GM19467 (cell line): Measurements from ENCODE around the gene PET100.

Experiments used
- ATAC-seq: cut with Tn5 transposase; IDR thresholded peaks from one replicate; pipeline ENCODE4 v1.9.1; 2021; ENCODE audit warnings: mild to moderate bottlenecking, moderate library complexity; ENCODE audit not compliant: unreplicated experiment

The PET100 gene, protein sequence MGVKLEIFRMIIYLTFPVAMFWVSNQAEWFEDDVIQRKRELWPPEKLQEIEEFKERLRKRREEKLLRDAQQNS

DNA sequence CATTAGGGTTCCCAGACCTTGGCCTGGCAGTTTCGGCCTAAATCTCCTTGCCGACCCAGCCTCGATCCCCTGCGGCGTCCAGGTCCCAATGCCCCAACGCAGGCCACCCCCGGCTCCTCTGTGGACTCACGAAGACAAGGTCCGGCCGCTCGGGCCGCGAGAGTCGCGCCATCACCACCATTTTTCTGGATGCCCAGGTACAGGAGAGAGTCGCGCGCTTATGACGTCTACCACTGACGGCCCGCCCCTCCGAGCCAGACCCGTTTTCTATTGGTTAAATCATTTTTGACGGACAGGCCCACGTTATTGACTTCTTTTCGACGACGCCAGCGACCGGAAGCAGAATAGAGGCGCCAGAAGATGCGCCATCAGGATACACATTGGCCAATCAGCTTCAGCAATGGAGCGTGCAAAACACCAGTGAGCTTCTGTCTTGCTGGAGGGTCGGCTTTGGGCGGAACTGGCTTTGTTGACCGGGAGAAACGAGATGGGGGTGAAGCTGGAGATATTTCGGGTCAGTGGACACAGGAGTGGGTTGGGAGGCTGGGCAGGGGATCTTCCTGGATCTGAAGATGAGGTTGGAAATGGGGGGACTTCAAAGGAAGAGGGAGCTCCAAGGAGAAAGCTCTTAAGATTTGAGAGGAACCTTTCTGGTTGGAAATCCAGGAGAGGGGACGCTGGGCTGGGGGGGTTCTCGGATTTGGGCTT, at the start of gene PET100, which contains the start of gene XAB2:
Gene PET100, plus strand, starts transcription at position 447 of the 708 bp plus-strand sequence. Its CDS starts 41 bp downstream, at position 488.
Gene XAB2, minus strand, starts transcription at position 199 of the 708 bp plus-strand sequence. Its CDS starts 18 bp downstream, at position 181.
- peak; percentile 88 for ATAC-seq

DNA sequence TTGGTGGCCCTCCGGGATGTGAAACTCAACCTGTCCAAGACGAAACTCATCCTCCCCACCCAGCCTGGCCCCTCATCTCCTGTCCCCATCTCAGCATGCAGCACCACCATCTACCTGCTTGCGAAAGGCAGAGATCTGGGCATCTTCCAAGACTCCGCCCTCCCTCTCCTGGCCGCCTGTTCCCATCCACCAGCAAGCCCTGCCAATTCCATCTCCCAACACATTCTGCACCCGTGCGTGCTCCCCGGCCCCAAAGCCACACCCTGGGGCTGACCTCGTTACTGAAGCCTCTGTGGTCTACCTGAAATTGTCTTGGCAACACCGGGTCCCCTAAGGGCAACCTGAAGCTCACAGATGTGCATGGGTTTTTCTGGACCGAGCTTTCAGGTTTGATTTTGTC, 47.1 kb upstream of the PET100 start:
- no peak for ATAC-seq

DNA sequence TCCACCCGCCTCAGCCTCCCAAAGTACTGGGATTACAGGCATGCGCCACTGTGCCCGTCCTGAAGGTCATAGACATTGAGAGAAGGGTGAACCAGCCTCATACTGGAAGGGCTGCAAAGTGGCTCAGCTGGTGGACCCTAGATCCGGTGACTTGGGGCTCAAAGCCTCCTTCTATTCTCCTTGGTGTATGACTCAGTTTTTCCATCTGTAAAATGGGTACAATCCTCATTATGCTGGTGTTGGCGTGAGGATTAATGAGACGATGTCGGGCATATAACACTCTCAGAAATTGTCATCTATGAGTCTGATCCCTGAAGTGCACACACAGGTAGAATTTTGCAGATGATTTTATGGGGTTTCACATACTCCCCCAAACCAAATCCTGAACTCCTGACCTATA, 39.8 kb upstream of the PET100 start:
- no peak for ATAC-seq

DNA sequence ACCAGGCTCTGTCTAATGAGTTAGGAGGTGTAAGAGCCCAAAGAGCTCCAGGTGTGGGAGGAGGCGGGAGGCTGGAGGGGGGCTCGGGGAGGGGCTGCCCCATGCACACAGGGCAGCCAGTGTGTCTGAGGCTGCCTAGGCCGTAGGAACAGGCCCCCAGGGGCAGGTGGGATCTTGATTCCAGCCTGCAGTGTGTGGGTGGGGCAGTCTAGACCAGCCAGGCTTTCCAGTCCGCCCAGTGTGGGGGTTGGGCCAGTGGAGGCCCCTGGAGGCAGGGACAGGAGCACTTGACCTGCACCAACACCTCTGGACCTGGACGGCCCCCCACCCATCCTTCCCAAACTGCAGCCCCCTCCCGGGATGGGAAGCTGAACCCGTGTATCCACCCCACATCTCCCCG, 39.3 kb upstream of the PET100 start:
- ATAC-seq: no peak

DNA sequence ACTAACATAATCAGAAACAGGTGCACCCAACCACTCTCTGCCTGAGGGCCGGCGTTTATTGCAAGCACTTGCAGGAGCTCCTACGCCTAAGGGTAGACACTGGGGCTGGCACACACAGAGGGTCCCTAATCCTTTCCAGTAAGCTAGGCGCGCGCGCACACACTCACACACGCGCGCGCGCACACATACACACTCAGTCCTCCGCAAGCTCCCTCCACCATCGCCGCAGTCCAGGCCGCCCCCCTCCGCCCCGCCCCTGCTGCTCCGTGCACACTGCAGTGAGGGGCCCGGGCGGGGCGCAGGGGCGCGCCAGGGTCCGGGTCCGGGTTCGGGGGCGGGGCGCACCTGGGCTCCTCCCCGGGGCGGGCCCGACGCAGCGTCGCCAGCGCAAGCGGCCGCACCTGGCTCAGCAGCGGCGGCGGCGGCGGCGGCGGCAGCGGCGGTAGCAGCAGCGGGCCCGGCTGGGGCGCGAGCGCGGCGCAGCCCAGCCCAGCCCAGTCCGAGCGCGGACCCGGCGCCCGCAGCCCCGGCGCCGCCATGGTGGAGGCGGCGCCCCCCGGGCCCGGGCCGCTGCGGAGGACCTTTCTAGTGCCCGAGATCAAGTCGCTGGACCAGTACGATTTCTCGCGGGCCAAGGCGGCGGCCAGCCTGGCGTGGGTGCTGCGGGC, 34.0 kb upstream of the PET100 start, which contains the start of gene CAMSAP3:
Gene CAMSAP3, plus strand, starts transcription at position 398 of the 668 bp plus-strand sequence. Its CDS starts 140 bp downstream, at position 538.
- ATAC-seq: no peak

DNA sequence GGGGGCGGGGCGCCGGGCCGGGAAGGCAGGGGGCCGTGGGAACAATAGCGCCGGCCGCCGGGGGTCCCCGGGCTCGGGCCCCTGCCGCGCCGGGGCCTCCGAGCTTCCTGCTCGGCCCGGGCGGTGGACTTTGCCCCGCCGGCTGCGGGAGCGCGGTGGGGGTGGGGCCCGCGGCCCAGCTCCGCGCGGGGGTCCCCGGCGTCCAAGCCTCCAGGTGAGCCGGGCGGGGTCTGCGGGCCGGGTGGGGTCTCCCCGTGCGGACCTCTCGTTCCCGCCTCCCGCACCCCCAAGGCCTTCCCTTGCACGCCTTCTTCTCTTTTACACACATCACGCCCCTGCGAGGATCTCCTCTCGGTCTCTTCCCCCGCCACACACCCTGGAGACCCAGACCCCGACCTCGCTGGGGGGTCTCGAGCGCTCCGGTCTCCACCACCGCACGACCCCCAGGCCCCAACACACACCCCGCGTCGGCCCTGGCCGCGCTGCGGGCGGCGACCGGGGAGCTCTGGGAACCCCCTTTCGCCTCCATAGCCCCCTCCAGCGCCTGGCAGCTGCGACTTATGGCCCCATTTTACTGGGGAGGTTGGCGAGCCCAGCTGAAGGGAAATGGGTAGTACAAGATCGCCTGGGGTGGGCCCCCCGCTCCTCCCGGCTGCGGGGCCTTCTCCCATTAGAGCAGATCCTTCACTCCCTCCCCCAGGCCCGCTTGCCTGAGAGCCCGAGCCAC, 33.2 kb upstream of the PET100 start:
- no peak for ATAC-seq

DNA sequence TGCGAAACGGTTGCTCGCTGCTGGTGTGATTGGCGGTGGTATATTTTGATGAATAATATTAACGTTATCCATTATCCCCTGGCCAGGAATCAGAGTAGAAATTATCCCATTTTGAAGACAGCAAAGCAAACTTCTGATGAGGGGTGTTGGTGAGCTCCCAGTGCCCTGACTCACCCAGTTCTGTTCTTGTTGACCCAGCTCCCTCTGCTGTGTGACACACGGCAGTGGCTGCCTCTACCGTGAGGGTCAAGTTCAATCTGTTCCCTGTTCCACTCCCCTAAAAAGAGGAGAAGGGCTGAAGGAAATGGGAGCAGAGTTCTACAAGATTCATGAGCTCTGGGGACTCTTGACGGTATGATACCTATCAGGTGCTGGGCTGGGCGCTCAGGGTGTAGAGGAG, 31.9 kb upstream of the PET100 start:
- ATAC-seq: no peak

DNA sequence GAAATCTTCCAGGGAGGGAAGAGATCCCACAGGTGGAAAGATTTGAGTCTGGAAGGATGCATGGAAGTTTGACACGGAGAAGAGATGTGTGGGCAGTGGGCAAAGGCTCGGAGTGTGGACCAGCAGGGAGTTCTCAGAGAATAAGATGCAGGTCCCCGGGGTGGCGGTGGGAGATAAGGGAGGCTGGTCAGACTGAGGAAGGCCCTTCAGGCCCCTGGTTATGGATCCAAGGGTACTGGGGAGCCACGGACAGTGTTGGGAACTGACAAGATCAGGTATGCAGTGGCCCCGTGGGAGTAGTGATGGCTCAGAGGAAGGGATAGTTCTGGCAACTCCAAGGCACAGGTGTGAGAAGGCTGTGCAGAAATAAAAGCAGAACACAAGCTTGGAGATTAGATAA, 31.4 kb upstream of the PET100 start:
- ATAC-seq: no peak

DNA sequence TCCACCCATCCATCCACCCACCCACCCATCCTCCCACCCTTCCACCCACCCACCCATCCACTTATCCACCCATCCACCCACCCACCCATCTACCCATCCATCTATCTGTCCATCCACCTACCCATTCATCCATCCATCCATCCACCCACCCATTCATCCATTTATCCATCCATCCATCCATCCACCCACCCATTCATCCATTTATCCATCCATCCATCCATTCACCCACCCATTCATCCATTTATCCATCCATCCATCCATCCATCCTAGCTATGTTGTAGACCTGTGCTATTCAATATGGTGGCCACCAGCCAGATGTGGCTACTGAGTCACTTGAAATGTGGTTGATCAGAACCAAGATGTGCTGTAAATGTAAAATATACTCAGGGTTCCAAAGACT, 28.9 kb upstream of the PET100 start:
- ATAC-seq: no peak

DNA sequence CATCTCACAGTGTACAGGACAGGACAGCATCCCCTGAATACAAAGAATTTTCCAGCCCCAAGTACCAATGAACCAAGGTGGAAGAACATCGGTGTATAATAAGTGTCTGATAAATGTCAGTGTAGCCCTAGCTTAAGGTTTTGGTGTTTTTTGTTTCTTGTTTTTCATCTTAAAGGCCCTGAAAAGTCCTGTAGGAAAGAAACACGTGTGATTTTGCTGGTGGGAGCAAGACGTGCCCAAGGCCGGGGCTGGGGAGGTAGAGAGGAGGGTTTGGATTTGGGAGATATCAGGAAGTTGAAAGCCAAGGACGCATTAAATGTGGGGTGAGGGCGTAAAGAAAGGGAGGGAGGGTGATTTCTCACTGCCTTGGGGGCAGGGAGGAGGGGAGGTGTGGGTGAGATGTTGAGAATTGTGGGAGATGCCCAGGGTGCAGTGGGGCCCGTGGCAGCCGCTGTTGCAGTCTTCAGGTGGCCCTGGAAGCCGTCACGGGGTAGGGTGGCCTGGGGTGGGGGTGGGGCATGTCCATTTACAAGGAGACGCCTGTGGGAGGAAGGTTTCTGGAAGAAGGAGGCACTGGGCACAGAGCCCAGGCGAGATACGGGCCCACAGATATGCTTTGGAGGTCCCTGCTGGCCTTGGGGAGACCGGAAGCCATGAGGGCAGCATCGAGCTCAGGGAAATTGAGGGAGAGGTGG, 27.2 kb upstream of the PET100 start:
- no peak for ATAC-seq

DNA sequence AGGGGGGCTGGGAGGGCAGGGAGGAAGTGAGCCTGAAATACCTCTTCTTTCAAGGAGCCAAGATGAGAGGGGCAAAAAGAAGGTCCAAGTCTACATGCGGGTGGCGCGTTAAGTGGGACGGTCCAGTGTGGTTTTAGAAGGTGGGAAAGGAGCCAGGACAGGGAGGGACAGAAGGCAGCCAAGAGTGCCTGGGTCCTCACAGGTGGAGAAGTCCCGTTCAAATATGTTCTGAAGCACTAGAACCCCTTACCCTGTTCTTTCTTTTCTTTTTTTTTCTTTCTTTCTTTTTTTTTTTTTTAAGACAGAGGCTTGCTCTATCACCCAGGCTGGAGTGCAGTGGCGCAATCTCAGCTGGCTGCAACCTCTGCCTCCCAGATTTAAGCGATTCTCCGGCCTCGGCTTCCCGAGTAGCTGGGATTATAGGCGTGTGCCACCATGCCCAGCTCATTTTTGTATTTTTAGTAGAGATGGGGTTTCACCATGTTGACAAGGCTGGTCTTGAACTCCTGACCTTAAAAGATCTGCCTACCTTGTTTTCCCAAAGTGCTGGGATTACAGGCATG, 26.6 kb upstream of the PET100 start:
- ATAC-seq: no peak

DNA sequence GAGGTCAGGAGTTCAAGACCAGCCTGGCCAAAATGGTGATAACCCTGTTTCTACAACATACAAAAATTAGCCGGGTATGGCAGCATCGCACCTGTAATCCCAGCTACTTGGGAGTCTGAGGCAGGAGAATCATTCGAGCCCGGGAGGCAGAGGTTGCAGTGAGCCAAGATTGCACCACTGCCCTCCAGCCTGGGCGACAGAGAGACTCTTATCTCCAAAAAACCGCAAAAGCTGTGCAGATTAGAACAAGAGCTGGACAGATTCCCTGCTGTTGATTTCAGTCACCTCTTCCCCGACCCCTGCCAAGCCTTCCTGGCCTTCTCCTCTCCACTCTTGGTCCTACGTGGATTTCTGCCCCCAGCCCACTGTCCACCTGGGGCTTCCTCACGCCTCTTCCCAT, 25.7 kb upstream of the PET100 start:
- ATAC-seq: no peak

DNA sequence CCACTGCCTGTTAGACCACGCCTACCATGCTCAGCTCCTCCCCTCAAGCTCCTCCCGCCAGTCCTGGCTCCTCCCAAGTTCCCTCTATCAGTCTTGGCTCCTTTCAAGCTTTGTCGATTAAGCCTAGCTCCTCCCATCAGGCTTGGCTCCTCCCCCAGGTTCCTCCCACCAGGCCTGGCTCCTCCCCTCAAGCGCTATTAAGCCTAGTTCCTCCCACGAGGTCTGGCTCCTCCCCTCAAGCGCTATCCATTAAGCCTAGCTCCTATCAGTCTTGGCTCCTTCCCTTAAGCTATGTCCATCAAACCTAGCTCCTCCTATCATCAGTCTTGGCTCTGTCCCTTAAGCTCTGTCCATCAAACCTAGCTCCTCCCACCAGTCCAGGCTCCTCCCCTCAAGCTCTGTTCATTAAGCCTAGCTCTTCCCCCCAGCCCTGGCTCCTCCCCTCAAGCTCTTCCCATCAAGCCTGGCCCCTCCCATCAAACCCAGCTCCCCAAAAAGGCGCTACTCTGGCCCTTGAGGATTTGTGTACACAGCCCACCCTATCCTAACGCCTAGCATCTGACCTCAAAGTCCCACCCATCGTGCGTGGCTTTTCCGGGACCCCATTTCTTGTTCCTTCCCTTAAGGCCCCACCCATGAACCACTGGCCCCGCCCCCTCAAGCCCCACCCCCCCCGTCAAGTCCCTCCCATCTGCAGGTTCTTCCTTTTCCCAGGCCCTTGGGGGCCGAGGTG, 23.9 kb upstream of the PET100 start:
- no peak for ATAC-seq

DNA sequence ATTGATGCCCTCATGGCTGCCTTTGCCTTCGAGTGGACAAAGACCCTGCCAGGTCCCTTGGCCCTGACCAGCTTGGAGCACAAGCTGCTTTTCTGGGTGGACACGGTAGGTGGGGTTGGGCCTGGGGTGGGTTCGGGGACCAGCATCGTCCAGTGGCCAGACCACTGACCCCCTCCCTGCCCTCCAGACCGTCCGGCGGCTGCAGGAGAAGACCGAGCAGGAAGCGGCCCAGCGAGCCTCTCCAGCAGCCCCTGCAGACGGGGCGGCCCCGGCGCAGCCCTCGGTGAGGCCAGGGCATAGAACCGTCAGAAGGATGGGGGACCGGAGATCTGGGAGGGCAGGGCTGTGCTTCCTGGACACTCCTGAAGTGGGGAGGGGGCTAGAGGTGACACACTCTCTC, 23.3 kb upstream of the PET100 start:
- no peak for ATAC-seq

DNA sequence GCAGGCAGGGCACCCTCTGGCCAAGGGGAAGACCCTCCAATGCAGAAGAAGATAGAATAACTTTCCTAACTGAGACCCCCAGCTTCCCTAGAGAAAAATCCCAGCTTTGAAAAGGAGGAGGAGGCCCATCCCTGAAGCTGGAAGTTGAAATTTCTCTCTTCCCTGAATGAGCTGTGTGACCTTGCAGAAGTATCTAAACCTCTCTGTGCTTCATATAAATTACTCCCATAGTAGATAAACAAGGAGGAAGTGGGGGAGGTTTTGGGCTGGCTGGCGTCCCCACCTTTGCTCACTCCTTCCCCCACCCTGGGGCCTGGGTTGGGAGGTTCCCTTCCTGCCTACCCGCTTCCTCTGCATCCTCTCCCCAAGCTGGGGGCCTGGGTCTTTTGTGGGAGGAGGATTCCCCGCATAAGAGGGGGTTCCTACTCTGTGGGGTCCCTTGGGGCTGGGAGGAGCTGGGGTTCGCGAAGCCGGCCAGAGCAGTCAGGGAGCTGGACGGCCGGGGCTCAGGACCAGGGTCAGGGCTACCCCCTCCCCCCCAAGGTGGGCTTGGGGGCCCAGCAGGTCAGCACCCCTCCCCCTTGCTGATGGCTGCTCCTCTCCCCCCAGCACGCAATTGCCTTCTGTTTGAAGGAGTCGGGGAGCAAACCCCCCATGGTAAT, 22.2 kb upstream of the PET100 start:
- ATAC-seq: no peak

DNA sequence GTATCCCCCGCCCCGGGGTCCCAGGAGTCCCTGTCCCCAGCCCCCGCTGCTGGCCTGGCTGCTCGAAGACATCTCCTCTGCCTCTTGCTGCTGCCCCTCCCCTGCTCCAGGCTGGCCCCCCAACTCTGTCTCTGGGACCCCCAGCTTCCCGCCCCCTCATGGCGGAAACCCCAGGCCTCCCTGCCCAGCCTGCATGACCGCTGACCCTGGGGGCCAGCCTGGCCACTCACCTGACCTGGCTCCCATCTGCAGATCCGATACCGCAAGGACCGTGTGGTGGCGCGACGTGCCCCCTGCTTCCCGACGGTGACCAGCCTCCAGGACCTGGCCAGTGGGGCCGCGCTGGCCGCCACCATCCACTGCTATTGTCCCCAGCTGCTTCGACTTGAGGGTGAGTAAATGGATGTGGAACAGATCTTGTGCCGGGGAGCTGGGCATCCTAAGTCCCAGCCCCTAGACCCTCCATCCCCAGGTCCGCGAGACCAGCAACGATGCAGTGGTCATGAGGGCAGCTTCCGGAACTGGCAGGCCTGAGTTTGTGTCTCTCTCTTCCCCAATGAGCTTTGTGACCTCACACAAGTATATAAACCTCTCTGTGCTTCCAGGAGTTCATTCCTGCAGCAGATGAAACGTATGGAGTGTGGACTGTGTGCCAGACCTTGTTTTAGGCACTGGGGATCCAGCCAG, 21.6 kb upstream of the PET100 start:
- no peak for ATAC-seq

DNA sequence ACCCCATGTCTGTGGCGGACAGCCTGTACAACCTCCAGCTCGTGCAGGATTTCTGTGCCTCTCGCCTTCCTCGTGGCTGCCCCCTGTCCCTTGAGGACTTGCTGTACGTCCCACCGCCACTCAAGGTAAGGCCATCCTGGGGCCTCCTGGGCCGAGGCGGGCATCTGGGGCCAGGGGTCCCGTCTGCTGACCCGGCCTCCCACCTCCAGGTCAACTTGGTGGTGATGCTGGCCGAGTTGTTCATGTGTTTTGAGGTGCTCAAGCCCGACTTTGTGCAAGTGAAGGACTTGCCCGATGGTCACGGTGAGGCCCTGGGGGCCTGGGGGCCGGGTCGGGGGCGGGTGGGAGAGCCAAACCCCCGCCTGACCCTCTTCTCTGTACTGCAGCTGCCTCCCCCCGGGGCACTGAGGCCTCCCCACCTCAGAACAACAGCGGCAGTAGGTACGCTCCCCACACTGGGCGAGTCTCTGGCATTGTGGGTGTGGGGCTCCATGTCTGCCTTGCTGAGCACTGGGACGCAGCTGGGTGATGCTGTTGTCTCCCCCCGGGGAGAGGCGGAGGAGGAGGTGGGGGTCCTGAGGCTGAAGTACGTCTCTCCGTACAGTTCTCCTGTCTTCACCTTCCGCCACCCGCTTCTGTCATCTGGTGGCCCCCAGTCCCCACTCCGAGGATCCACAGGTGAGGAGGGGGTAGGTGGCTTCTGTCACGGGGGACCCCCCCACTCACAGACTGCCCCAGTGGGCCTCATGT, 18.9 kb upstream of the PET100 start:
- ATAC-seq: no peak
